ENCODE results near the gene SSBP3.

- no peak for TF ChIP-seq POLR2A (IDR thresholded peaks at IDR 0.05)
- TF ChIP-seq, protein P1, sequence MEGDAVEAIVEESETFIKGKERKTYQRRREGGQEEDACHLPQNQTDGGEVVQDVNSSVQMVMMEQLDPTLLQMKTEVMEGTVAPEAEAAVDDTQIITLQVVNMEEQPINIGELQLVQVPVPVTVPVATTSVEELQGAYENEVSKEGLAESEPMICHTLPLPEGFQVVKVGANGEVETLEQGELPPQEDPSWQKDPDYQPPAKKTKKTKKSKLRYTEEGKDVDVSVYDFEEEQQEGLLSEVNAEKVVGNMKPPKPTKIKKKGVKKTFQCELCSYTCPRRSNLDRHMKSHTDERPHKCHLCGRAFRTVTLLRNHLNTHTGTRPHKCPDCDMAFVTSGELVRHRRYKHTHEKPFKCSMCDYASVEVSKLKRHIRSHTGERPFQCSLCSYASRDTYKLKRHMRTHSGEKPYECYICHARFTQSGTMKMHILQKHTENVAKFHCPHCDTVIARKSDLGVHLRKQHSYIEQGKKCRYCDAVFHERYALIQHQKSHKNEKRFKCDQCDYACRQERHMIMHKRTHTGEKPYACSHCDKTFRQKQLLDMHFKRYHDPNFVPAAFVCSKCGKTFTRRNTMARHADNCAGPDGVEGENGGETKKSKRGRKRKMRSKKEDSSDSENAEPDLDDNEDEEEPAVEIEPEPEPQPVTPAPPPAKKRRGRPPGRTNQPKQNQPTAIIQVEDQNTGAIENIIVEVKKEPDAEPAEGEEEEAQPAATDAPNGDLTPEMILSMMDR (IDR thresholded peaks at IDR 0.05), result no peak
Measured at GRCh38 chr1:54371038-54371941, 34.9 kb downstream of the SSBP3 start.
